Bronchial epithelial cell (primary cell): ENCODE data around the gene POU3F1. TPM values are rescaled to one million over a fixed set of nuclear protein-coding genes. Genes with fewer than 3 reads are reported as not detected.

Experiments
- DNase-seq: peaks from one replicate; pipeline ENCODE4 v3.0.0-alpha.2; 2010; ENCODE audit warnings: low read depth
- FAIRE-seq: peaks from 2 replicates; lab custom pipeline; 2011; peaks lifted over from hg19 to GRCh38; lab: Jason Lieb, UNC
- H3K27me3 ChIP-seq: 2 replicates; pipeline ENCODE4 v1.5.1; 2011; ENCODE audit warnings: low read length; ENCODE audit not compliant: control insufficient read depth, insufficient read depth
- H3K36me3 ChIP-seq: 2 replicates; pipeline ENCODE4 v1.5.1; 2011; ENCODE audit warnings: low read length; ENCODE audit not compliant: control insufficient read depth, insufficient read depth
- H3K4me3 ChIP-seq: 2 replicates; pipeline ENCODE4 v1.5.1; 2011; ENCODE audit warnings: mild to moderate bottlenecking, low read depth, low read length, control low read depth
- total RNA-seq: library from RNA; depleted of rRNA; stranded (reverse); fragments of >200 nt; gene quantifications from 2 replicates; pipeline ENCODE4 v1.2.1, GENCODE V29; 2014
- TF ChIP-seq, protein P1 (sequence below): IDR thresholded peaks from 2 replicates; pipeline ENCODE4 v1.5.1; 2011; ENCODE audit warnings: mild to moderate bottlenecking, moderate library complexity, low read length, control low read depth, inconsistent platforms; ENCODE audit not compliant: insufficient read depth, severe bottlenecking

Gene POU3F1
- total RNA-seq, 1 donor from 2014 or later, result under 0.01 TPM

DNA sequence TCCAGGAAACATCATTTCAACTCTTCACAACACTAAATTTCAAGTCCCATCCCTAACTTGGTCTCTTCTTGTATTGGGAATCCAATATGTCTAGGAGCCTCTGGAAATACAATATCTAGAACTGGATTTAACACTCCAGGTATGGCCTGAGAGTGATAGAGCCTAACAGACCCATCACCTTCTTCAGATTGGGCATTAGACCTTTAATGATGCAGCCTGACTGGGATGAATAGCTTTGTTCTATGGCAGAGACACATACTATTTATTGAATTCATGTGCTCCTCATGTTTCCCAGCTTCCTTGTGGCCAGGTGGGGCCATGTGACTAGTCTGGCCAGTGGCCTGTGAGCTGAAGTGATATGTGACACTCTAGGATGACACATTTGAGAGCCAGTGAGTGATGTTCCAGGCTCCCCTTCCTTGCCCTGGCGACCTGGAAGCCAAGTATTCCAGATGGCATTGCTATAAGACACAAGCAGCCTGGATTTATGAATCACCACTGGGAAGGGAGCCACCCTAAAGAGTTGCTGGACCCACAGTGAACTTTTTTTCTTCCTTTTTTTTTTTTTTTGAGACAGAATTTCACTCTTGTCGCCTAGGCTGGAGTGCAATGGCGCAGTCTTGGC lies 31.0 kb upstream of the POU3F1 start:
- Histone ChIP-seq H3K4me3 (no peak overlapping the region), H3K27me3 (no peaks in the 10 kb centered on the region), H3K36me3 (no peaks in the 10 kb centered on the region)
- FAIRE-seq (no peak), DNase-seq (no peak)
- TF ChIP-seq, protein P1, sequence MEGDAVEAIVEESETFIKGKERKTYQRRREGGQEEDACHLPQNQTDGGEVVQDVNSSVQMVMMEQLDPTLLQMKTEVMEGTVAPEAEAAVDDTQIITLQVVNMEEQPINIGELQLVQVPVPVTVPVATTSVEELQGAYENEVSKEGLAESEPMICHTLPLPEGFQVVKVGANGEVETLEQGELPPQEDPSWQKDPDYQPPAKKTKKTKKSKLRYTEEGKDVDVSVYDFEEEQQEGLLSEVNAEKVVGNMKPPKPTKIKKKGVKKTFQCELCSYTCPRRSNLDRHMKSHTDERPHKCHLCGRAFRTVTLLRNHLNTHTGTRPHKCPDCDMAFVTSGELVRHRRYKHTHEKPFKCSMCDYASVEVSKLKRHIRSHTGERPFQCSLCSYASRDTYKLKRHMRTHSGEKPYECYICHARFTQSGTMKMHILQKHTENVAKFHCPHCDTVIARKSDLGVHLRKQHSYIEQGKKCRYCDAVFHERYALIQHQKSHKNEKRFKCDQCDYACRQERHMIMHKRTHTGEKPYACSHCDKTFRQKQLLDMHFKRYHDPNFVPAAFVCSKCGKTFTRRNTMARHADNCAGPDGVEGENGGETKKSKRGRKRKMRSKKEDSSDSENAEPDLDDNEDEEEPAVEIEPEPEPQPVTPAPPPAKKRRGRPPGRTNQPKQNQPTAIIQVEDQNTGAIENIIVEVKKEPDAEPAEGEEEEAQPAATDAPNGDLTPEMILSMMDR, result no peak

DNA sequence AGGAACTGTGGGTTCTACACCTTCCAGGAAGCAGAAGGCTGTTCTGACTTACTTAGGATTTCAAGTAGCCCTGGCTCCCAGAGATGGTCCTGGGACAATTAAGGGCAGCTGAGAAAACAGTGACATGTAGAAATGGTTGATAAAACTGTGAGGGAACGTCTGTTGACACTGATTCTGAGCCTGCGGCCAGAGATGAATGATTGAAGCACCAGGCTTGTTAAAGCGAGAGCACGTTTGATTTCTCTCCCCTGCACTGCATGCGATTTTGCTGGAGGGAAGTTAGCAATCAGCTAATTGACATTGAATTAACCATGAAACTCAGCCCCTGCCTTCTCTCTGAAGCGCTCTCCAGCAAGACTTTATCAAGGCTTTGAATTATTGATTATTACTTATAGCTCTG lies 29.9 kb upstream of the POU3F1 start:
- no peak for DNase-seq
- Histone ChIP-seq H3K36me3 (no peaks in the 10 kb centered on the region), H3K4me3 (no peak overlapping the region), H3K27me3 (no peaks in the 10 kb centered on the region)
- FAIRE-seq, result no peak
- TF ChIP-seq, protein P1, result no peak

DNA sequence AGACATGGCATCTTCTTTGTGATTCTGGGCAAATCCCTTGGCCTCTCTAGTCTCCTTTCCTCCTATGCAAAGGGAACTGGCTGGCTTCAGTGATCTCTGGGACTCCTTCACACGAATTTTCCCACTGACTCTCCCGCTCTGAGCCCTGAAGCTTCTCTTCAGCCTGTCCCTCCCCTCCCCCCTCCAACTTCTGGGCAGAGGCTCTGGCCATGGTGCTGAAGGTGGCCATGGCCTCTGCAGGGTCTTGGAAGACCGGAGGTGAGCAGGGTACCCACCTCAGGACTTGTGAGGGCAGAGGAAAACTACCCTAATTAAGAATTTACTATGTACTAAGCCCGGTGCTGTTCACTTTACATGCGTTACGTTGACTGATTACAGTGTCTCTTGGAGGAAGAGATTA lies 29.4 kb upstream of the POU3F1 start:
- DNase-seq (no peak), FAIRE-seq (no peak)
- Histone ChIP-seq H3K4me3 (no peak overlapping the region), H3K27me3 (no peaks in the 10 kb centered on the region), H3K36me3 (no peaks in the 10 kb centered on the region)
- TF ChIP-seq, protein P1, result no peak

DNA sequence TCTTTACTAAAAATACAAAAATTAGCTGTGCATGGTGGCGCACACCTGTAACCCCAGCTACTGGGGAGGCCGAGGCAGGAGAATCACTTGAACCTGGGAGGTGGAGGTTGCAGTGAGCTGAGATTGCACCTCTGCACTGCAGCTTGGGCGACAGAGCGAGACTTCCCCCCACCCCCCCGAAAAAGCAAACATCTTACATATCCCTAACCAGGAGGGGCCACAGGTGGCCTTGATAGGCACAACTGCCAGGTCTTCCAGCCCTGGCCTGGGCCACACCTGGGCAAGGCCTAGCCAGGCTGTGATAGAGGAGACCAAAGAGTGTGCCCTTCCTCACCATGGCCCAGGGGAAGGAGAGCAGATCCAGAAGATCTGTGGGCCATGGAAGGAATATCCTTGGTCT lies 28.6 kb upstream of the POU3F1 start:
- Histone ChIP-seq H3K27me3 (no peaks in the 10 kb centered on the region), H3K36me3 (no peaks in the 10 kb centered on the region), H3K4me3 (no peak overlapping the region)
- FAIRE-seq (no peak), DNase-seq (no peak)
- TF ChIP-seq, protein P1, result no peak

DNA sequence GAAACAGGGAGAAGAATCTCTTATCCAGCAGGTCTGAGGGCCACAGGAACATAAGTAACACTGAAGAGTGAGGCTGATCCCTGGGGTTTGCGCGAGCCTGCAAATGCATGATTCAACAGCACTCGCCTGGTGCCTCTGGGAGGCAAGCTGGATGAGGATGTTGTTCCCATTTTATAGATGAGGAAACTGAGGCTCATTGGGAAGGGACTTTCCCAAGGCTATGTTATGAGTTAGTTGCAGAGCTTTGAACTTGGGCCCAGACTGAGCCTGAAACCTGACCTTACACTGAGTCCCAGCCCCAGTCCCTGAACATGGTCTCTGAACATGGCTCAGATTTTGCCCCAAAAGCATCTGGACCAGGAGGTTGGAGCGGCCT lies 27.7 kb upstream of the POU3F1 start:
- no peak for DNase-seq
- no peak for FAIRE-seq
- Histone ChIP-seq H3K27me3 (no peaks in the 10 kb centered on the region), H3K36me3 (no peaks in the 10 kb centered on the region), H3K4me3 (no peak overlapping the region)
- TF ChIP-seq, protein P1, result no peak
